Neural crest cell (in vitro differentiated cells): ENCODE data around the gene CLRN1. TPM values are rescaled to one million over a fixed set of nuclear protein-coding genes. Genes with fewer than 3 reads are reported as not detected.

ENCODE experiments used
- DNase-seq: peaks from one replicate; pipeline ENCODE4 v3.0.0; 2021; ENCODE audit warnings: low read depth, mixed read lengths, low spot score
- H3K27ac Mint-ChIP-seq: one replicate; pipeline ENCODE4 v1.8.0; 2021; ENCODE audit warnings: mild to moderate bottlenecking, mixed read lengths; ENCODE audit not compliant: unreplicated experiment
- H3K27me3 Mint-ChIP-seq: 2 replicates; pipeline ENCODE4 v1.8.0; 2021; ENCODE audit warnings: low read depth, mild to moderate bottlenecking, mixed read lengths
- H3K36me3 Mint-ChIP-seq: 2 replicates; pipeline ENCODE4 v1.8.0; 2021; ENCODE audit warnings: low read depth, mild to moderate bottlenecking, mixed read lengths
- H3K4me1 Mint-ChIP-seq: 2 replicates; pipeline ENCODE4 v1.8.0; 2021; ENCODE audit warnings: mixed read lengths
- H3K4me3 Mint-ChIP-seq: one replicate; pipeline ENCODE4 v1.8.0; 2021; ENCODE audit warnings: mild to moderate bottlenecking, mixed read lengths
- H3K9me3 Mint-ChIP-seq: 2 replicates; pipeline ENCODE4 v1.8.0; 2021; ENCODE audit warnings: mixed read lengths
- total RNA-seq: library from RNA; stranded (reverse); gene quantifications from 2 replicates; pipeline ENCODE4 v1.2.1, GENCODE V29; 2021
- TF ChIP-seq, protein P1 (sequence below): fragments of 200-600 bp; sonication (generic); conservative IDR thresholded peaks from 2 replicates; pipeline ENCODE4 v1.5.0; 2021; ENCODE audit warnings: antibody characterized with exemption, mild to moderate bottlenecking

CLRN1 gene
- total RNA-seq, 1 donor from 2014 or later = not detected

DNA sequence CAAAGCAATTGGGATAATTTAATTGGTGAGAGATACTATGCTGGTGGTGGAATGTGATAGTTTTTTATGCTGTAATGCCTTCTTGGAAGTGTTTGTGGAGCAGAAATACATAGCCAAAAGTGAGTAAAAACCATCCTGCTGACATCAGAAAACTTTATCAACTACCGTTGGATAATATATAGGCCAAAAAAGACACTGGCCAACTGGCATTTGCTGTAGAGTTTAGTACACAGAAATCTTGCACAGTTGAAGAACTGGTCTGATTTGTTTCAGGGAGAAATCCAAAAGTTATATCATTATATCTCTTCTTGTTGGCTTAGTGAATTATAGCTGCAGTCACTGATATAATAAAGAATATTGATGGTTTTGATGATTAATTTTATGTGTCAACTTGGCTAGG lies 66.8 kb downstream of the CLRN1 start:
- no peaks in the 10 kb centered on the region for H3K9me3 Mint-ChIP-seq
- TF ChIP-seq, protein P1, sequence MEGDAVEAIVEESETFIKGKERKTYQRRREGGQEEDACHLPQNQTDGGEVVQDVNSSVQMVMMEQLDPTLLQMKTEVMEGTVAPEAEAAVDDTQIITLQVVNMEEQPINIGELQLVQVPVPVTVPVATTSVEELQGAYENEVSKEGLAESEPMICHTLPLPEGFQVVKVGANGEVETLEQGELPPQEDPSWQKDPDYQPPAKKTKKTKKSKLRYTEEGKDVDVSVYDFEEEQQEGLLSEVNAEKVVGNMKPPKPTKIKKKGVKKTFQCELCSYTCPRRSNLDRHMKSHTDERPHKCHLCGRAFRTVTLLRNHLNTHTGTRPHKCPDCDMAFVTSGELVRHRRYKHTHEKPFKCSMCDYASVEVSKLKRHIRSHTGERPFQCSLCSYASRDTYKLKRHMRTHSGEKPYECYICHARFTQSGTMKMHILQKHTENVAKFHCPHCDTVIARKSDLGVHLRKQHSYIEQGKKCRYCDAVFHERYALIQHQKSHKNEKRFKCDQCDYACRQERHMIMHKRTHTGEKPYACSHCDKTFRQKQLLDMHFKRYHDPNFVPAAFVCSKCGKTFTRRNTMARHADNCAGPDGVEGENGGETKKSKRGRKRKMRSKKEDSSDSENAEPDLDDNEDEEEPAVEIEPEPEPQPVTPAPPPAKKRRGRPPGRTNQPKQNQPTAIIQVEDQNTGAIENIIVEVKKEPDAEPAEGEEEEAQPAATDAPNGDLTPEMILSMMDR = no peak
- no peak overlapping the region for H3K4me3 Mint-ChIP-seq

DNA sequence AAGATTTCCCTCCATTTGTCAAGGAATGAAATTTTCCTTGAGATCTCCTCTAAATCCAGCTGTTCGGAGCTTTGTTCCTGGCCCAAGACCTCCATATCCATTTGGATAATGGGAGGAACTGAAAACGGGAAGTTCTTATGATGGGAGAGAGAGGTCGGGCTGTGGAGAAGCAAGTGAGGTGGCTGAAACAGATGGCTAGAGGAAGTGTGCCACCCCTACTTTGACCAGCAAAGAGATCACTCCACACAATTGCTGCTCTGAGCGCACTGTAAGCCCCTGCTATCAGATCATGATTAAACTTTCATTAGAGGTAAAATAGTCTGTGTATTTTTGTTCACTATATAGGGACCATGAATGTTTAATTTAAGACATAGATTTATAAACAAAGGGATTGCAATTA lies 67.2 kb downstream of the CLRN1 start, which contains the start of gene MINDY4B:
TSS of gene MINDY4B (minus strand) at position 101 of the 400 bp plus-strand sequence. CDS start at position 101, 0 bp downstream.
- Mint-ChIP-seq H3K9me3 (no peaks in the 10 kb centered on the region), H3K27ac (no peak within 1 kb of the TSS), H3K4me1 (no peaks in the 10 kb centered on the region), H3K27me3 (peaks cover 4% of the 10 kb centered on the region), H3K36me3 (no peaks in the 10 kb centered on the region), H3K4me3 (no peak within 1 kb of the TSS)
- DNase-seq = no peak
- TF ChIP-seq, protein P1 = no peak

More for the DNA sequence above, 66.8 kb downstream of the CLRN1 start:
- no peak overlapping the region for H3K27ac Mint-ChIP-seq
- no peaks in the 10 kb centered on the region for H3K36me3 Mint-ChIP-seq
- DNase-seq = no peak
- peaks cover 4% of the 10 kb centered on the region for H3K27me3 Mint-ChIP-seq
- H3K4me1 Mint-ChIP-seq = no peaks in the 10 kb centered on the region

DNA sequence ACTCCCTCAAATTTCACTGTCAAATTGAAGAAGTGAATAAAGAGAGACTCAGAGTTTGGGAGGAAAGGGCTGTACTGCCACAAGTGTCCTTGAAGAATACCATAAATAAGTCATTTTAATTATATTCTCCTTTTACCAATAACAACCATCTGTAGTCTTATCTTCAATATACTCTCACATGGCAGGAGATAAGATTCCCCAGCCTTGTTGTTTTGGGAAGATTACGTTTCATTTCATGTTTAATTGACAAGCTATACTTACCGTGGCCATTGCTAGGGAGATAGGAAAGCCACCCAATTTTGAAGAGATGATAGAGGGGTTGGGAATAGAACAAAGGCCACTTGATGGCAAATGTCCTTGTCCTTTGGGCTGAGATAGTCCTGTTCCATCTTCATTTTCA lies 69.5 kb downstream of the CLRN1 start:
- H3K4me3 Mint-ChIP-seq = no peak overlapping the region
- TF ChIP-seq, protein P1 = no peak
- H3K9me3 Mint-ChIP-seq = no peaks in the 10 kb centered on the region
- no peak for DNase-seq
- H3K4me1 Mint-ChIP-seq = no peaks in the 10 kb centered on the region
- peaks cover 4% of the 10 kb centered on the region for H3K27me3 Mint-ChIP-seq
- H3K36me3 Mint-ChIP-seq = no peaks in the 10 kb centered on the region
- H3K27ac Mint-ChIP-seq = no peak overlapping the region

DNA sequence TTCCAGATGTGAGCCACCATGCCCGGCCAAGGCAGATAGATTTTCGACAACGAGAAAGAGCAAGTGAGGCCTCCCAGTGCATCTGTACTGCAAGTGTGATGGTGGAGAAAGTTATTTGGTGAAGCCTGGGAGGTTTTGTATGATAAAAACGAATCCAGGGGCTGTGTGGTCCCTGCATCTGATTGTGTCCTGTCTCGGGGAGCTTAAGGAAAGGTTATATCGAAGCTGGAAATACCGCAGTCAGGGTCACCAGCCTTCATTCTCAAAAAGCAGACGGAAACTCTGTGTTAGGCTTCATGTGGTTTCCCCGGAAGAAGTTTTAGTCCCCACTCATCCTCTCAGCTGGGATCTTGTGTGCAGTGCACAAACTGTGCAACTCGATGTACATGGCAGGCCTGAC lies 70.7 kb downstream of the CLRN1 start:
- TF ChIP-seq, protein P1 = no peak
- no peak for DNase-seq
- Mint-ChIP-seq H3K36me3 (no peaks in the 10 kb centered on the region), H3K9me3 (no peaks in the 10 kb centered on the region), H3K4me3 (no peak overlapping the region), H3K27me3 (peaks cover 4% of the 10 kb centered on the region), H3K27ac (no peak overlapping the region), H3K4me1 (no peaks in the 10 kb centered on the region)

DNA sequence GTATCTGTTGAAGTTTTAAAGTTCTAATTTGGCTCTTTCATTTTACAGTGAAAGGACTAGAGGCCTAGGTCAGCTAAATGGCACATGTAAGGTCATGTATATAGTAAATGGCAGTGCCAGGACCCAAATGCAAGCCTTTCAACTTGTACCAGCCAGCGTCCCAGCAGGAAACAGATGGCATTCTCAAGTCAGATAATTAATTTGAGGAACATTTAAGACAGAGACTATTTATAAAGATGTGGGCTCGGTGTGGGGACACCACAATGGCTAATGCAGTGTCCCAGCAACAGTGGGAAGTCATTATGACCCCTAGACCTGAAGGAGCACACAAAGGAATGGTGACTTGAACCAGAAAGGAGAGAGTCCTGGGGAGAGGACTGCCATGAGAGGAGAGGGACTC lies 73.4 kb downstream of the CLRN1 start:
- H3K36me3 Mint-ChIP-seq = no peaks in the 10 kb centered on the region
- H3K4me1 Mint-ChIP-seq = no peaks in the 10 kb centered on the region
- H3K4me3 Mint-ChIP-seq = no peak overlapping the region
- TF ChIP-seq, protein P1 = no peak
- peaks cover 2% of the 10 kb centered on the region for H3K27me3 Mint-ChIP-seq
- no peak for DNase-seq
- H3K27ac Mint-ChIP-seq = peak overlapping the region; percentile 84
- no peaks in the 10 kb centered on the region for H3K9me3 Mint-ChIP-seq
